Smooth muscle cell (in vitro differentiated cells): ENCODE results near the gene MARCHF4. TPM values are rescaled to one million over a fixed set of nuclear protein-coding genes. Genes with fewer than 3 reads are reported as not detected.

Source experiments
- DNase-seq: peaks from one replicate; lab custom pipeline; 2025; ENCODE audit not compliant: unreplicated experiment; lab: John Stamatoyannopoulos, UW
- H2AFZ ChIP-seq: fragments of 200-600 bp; sonication (generic); 2 replicates; pipeline ENCODE4 v1.6.0; 2016; ENCODE audit warnings: antibody characterized with exemption, low read depth, mild to moderate bottlenecking
- H3F3A ChIP-seq: fragments of 200-600 bp; sonication (generic); 2 replicates; pipeline ENCODE4 v1.6.0; 2017; ENCODE audit warnings: antibody characterized with exemption, low read depth
- H3K27ac ChIP-seq: fragments of 200-600 bp; sonication (generic); 2 replicates; pipeline ENCODE4 v1.5.1; 2016; ENCODE audit warnings: low read depth, mild to moderate bottlenecking
- H3K27me3 ChIP-seq: fragments of 200-600 bp; sonication (generic); 2 replicates; pipeline ENCODE4 v1.6.1; 2016; ENCODE audit warnings: low read depth, mild to moderate bottlenecking
- H3K36me3 ChIP-seq: fragments of 200-600 bp; sonication (generic); 2 replicates; pipeline ENCODE4 v1.5.1; 2016; ENCODE audit warnings: low read depth
- H3K4me1 ChIP-seq: fragments of 200-600 bp; sonication (generic); 2 replicates; pipeline ENCODE4 v1.5.1; 2016; ENCODE audit warnings: low read depth
- H3K4me2 ChIP-seq: fragments of 200-600 bp; sonication (generic); 2 replicates; pipeline ENCODE4 v1.6.0; 2016; ENCODE audit warnings: mild to moderate bottlenecking
- H3K4me3 ChIP-seq: fragments of 200-600 bp; sonication (generic); 2 replicates; pipeline ENCODE4 v1.5.1; 2016; ENCODE audit warnings: mild to moderate bottlenecking
- H3K79me2 ChIP-seq: fragments of 200-600 bp; sonication (generic); 2 replicates; pipeline ENCODE4 v1.6.0; 2016; ENCODE audit warnings: low read depth, mild to moderate bottlenecking
- H3K9ac ChIP-seq: fragments of 200-600 bp; sonication (generic); 2 replicates; pipeline ENCODE4 v1.6.0; 2016; ENCODE audit warnings: low read depth
- H3K9me3 ChIP-seq: fragments of 200-600 bp; sonication (generic); replicated peaks from 2 replicates; pipeline ENCODE4 v1.5.1; 2016; ENCODE audit warnings: low read depth
- H4K20me1 ChIP-seq: fragments of 200-600 bp; sonication (generic); 2 replicates; pipeline ENCODE4 v1.6.0; 2016; ENCODE audit warnings: low read depth
- CTCF ChIP-seq: fragments of 200-600 bp; sonication (generic); IDR thresholded peaks from 2 replicates; pipeline ENCODE4 v1.5.1; 2017; ENCODE audit warnings: borderline replicate concordance, mild to moderate bottlenecking, antibody characterized with exemption; ENCODE audit not compliant: insufficient read depth, poor library complexity, severe bottlenecking
- WGBS: methylation state at CpG from one replicate; pipeline ENCODE4 v1.1.7; 2016; ENCODE audit warnings: low lambda C conversion rate; 5-methylcytosine and 5-hydroxymethylcytosine counted together
- polyA plus RNA-seq: library from polyadenylated mRNA; unstranded; fragments of >200 nt; fragmentation: Nextera tagmentation; extraction: Ambion mirVana; gene quantifications from 2 replicates; pipeline ENCODE4 v1.2.1, GENCODE V29; 2016
- total RNA-seq: library from RNA; depleted of rRNA; stranded (reverse); fragments of >200 nt; gene quantifications from 2 replicates; pipeline ENCODE4 v1.2.3, GENCODE V29; 2014

MARCHF4 gene
- total and polyA plus RNA-seq, 2 experiments from 2014 or later = 0.90 to 1.8 TPM

GRCh38 chr2:216363221-216363620 lies 9.1 kb downstream of the MARCHF4 start:
- no peak overlapping the region for H3K27ac ChIP-seq
- peaks cover 4% of the 10 kb centered on the region for H3K27me3 ChIP-seq
- TF ChIP-seq CTCF = no peak
- no peak overlapping the region for H3K9ac ChIP-seq
- WGBS = 97% methylated on average over 3 of the region's 3 CpGs
- DNase-seq = no peak
- peak overlapping the region; percentile 5 for H3K4me2 ChIP-seq
- no peak overlapping the region for H2AFZ ChIP-seq
- no peaks in the 10 kb centered on the region for H3K9me3 ChIP-seq
- no peaks in the 10 kb centered on the region for H3K36me3 ChIP-seq
- H3K79me2 ChIP-seq = no peaks in the 10 kb centered on the region
- H3K4me1 ChIP-seq = peaks cover 8% of the 10 kb centered on the region
- no peak overlapping the region for H3K4me3 ChIP-seq
- no peaks in the 10 kb centered on the region for H4K20me1 ChIP-seq
- no peaks in the 10 kb centered on the region for H3F3A ChIP-seq

GRCh38 chr2:216362730-216363129 lies 9.6 kb downstream of the MARCHF4 start:
- Histone ChIP-seq H3F3A (no peaks in the 10 kb centered on the region), H3K9ac (no peak overlapping the region), H3K27me3 (no peaks in the 10 kb centered on the region), H3K27ac (no peak overlapping the region), H4K20me1 (no peaks in the 10 kb centered on the region), H3K9me3 (no peaks in the 10 kb centered on the region), H3K36me3 (no peaks in the 10 kb centered on the region), H3K79me2 (no peaks in the 10 kb centered on the region), H2AFZ (no peak overlapping the region), H3K4me2 (peak overlapping the region; percentile 5), H3K4me1 (peaks cover 7% of the 10 kb centered on the region), H3K4me3 (no peak overlapping the region)
- WGBS = 48% methylated on average over 2 of the region's 2 CpGs
- DNase-seq = no peak
- TF ChIP-seq CTCF = no peak

GRCh38 chr2:216355711-216356110 lies 16.6 kb downstream of the MARCHF4 start:
- no peaks in the 10 kb centered on the region for H3F3A ChIP-seq
- H3K9me3 ChIP-seq = no peaks in the 10 kb centered on the region
- H2AFZ ChIP-seq = no peak overlapping the region
- no peak overlapping the region for H3K27ac ChIP-seq
- H4K20me1 ChIP-seq = no peaks in the 10 kb centered on the region
- no peaks in the 10 kb centered on the region for H3K36me3 ChIP-seq
- no peaks in the 10 kb centered on the region for H3K79me2 ChIP-seq
- no peak overlapping the region for H3K4me3 ChIP-seq
- TF ChIP-seq CTCF = no peak
- no peaks in the 10 kb centered on the region for H3K27me3 ChIP-seq
- H3K9ac ChIP-seq = no peak overlapping the region
- no peak overlapping the region for H3K4me2 ChIP-seq
- no peak for DNase-seq
- peaks cover 8% of the 10 kb centered on the region for H3K4me1 ChIP-seq
- WGBS = 85% methylated on average over 2 of the region's 2 CpGs

GRCh38 chr2:216354306-216354705 lies 18.0 kb downstream of the MARCHF4 start:
- no peak for TF ChIP-seq CTCF
- DNase-seq = no peak
- Histone ChIP-seq H3K4me3 (no peak overlapping the region), H3K27me3 (no peaks in the 10 kb centered on the region), H2AFZ (no peak overlapping the region), H4K20me1 (no peaks in the 10 kb centered on the region), H3K9me3 (no peaks in the 10 kb centered on the region), H3K27ac (no peak overlapping the region), H3K9ac (no peak overlapping the region), H3K79me2 (no peaks in the 10 kb centered on the region), H3F3A (no peaks in the 10 kb centered on the region), H3K36me3 (no peaks in the 10 kb centered on the region), H3K4me2 (no peak overlapping the region), H3K4me1 (peaks cover 12% of the 10 kb centered on the region)
- 64% methylated on average over 4 of the region's 4 CpGs for WGBS
